OCI-LY7 (cell line): ENCODE measurements around the gene WRAP73. TPM values are rescaled to one million over a fixed set of nuclear protein-coding genes. Genes with fewer than 3 reads are reported as not detected.

Experiments
- BruUV-seq: library from RNA; stranded (reverse); fragments of 400-500 nt; replicated peaks from 2 replicates; lab custom pipeline; 2021; lab: Mats Ljungman, UMichigan
- CTCF ChIA-PET: fragments of 300-600 bp; sonication (Branson Sonifier 250); formaldehyde crosslinking; loops from one replicate; lab custom pipeline; 2022; ENCODE audit warnings: antibody characterized with exemption; ENCODE audit not compliant: unreplicated experiment; lab: Charles Lee
- POLR2A ChIA-PET: fragments of 300-600 bp; sonication (Branson Sonifier 250); formaldehyde crosslinking; loops from one replicate; lab custom pipeline; 2022; ENCODE audit warnings: antibody characterized with exemption; lab: Charles Lee
- DNase-seq: peaks from one replicate; pipeline ENCODE4 v3.0.0-alpha.2; 2015; ENCODE audit warnings: low spot score
- H2AFZ ChIP-seq: fragments of 200-600 bp; sonication (generic), shearing (Covaris generic); 2 replicates; pipeline ENCODE4 v1.6.1; 2014; ENCODE audit warnings: mild to moderate bottlenecking, antibody characterized with exemption, low read length, moderate library complexity
- H3K27ac ChIP-seq: fragments of 200-600 bp; sonication (generic); 2 replicates; pipeline ENCODE4 v1.5.1; 2014; ENCODE audit warnings: mixed run types, low read depth, mild to moderate bottlenecking, moderate library complexity, low read length, inconsistent platforms; ENCODE audit not compliant: poor library complexity, severe bottlenecking
- H3K36me3 ChIP-seq: fragments of 200-600 bp; sonication (generic); 2 replicates; pipeline ENCODE4 v1.6.1; 2014; ENCODE audit warnings: mild to moderate bottlenecking, antibody characterized with exemption, low read length, moderate library complexity, mixed read lengths; ENCODE audit not compliant: insufficient read depth
- H3K4me1 ChIP-seq: fragments of 200-600 bp; sonication (generic); 2 replicates; pipeline ENCODE4 v1.5.1; 2014; ENCODE audit warnings: mild to moderate bottlenecking, low read length; ENCODE audit not compliant: insufficient read depth, poor library complexity, severe bottlenecking
- H3K4me2 ChIP-seq: fragments of 200-600 bp; sonication (generic); 2 replicates; pipeline ENCODE4 v1.6.1; 2014; ENCODE audit warnings: mild to moderate bottlenecking, low read length
- H3K4me3 ChIP-seq: fragments of 200-600 bp; sonication (generic); 2 replicates; pipeline ENCODE4 v1.5.1; 2014; ENCODE audit warnings: mild to moderate bottlenecking, low read depth, low read length; ENCODE audit not compliant: poor library complexity, severe bottlenecking
- H3K79me2 ChIP-seq: fragments of 200-600 bp; sonication (generic); 2 replicates; pipeline ENCODE4 v1.6.1; 2016; ENCODE audit warnings: low read depth, mild to moderate bottlenecking, low read length, moderate library complexity, mixed read lengths; ENCODE audit not compliant: insufficient read depth
- H3K9me2 ChIP-seq: fragments of 200-600 bp; sonication (generic); 2 replicates; pipeline ENCODE4 v1.6.1; 2016; ENCODE audit warnings: mild to moderate bottlenecking, low read length, mixed read lengths; ENCODE audit not compliant: insufficient read depth
- H3K9me3 ChIP-seq: fragments of 200-600 bp; sonication (generic); 2 replicates; pipeline ENCODE4 v1.6.1; 2014; ENCODE audit warnings: mild to moderate bottlenecking, mixed run types, low read length, mixed read lengths
- H4K20me1 ChIP-seq: fragments of 200-600 bp; sonication (generic); 2 replicates; pipeline ENCODE4 v1.6.1; 2014; ENCODE audit warnings: mild to moderate bottlenecking, antibody characterized with exemption, low read length, moderate library complexity, mixed read lengths; ENCODE audit not compliant: insufficient read depth
- CTCF ChIP-seq: fragments of 200-600 bp; sonication (generic); conservative IDR thresholded peaks from 2 replicates; pipeline ENCODE4 v1.5.1; 2014; ENCODE audit warnings: mild to moderate bottlenecking, antibody characterized with exemption, low read length, moderate library complexity, mixed read lengths
- EZH2phosphoT487 ChIP-seq: fragments of 200-600 bp; sonication (generic); IDR thresholded peaks from 2 replicates; pipeline ENCODE4 v1.6.1; 2018; ENCODE audit warnings: low read depth, borderline replicate concordance, mild to moderate bottlenecking, mixed run types, antibody characterized with exemption, low read length, moderate library complexity, mixed read lengths
- intact Hi-C: fragments of 100-400 bp; cut with micrococcal nuclease; formaldehyde crosslinking; loops from one replicate; pipeline ENCODE4 v1.10.0; 2022; ENCODE audit not compliant: unreplicated experiment
- total RNA-seq, 2 experiments: library from RNA; depleted of rRNA in 1 of 2; stranded (reverse); fragments of >200 nt in 1 of 2; shearing (Covaris generic) in 1 of 2; gene quantifications; 2 replicates each; pipeline ENCODE4 v1.2.3, GENCODE V29; 2014 to 2022

The WRAP73 gene
- total RNA-seq, 2 experiments from 2014 or later, result 34.7 to 40.0 TPM

- H3K9me3 ChIP-seq, result 0 out of 2 replicates have a peak, but pooled peaks cover 2% of the 10 kb centered on the region
- intact Hi-C loops, result no loop called here
- no peak overlapping the region for H2AFZ ChIP-seq
- H3K36me3 ChIP-seq, result no peaks in the 10 kb centered on the region
- no peak overlapping the region for H3K4me3 ChIP-seq
- H3K9me2 ChIP-seq, result no peaks in the 10 kb centered on the region
- BruUV-seq, result no TSS peak
- CTCF ChIA-PET, result no interaction called here
- no peak overlapping the region for H3K4me2 ChIP-seq
- DNase-seq, result no peak
- no peaks in the 10 kb centered on the region for H4K20me1 ChIP-seq
- H3K27ac ChIP-seq, result no peak overlapping the region
- TF ChIP-seq EZH2phosphoT487 (no peak), CTCF (no peak)
- POLR2A ChIA-PET, result no interaction called here
- H3K4me1 ChIP-seq, result no peaks in the 10 kb centered on the region
- H3K79me2 ChIP-seq, result no peaks in the 10 kb centered on the region
These were observed 68.4 kb downstream of the WRAP73 start for GRCh38 chr1:3581296-3582036.

Other genes starting within 250 kb of the WRAP73 start
- not detected in 2 replicates for gene ARHGEF16, start 195.4 kb downstream of the WRAP73 start, total RNA-seq (2014; rRNA removed; shearing (Covaris generic))
- gene ARHGEF16, start 195.4 kb downstream of the WRAP73 start, total RNA-seq (2022), result not detected in 2 replicates
- gene MEGF6, start 38.6 kb downstream of the WRAP73 start, total RNA-seq (2014; rRNA removed; shearing (Covaris generic)), result 0.10 and 0.32 TPM in 2 replicates
- 0.15 and 0.17 TPM in 2 replicates for gene MEGF6, start 38.6 kb downstream of the WRAP73 start, total RNA-seq (2022)
- 3.1 and 3.6 TPM in 2 replicates for gene TPRG1L, start 25.1 kb downstream of the WRAP73 start, total RNA-seq (2014; rRNA removed; shearing (Covaris generic))
- 6.8 and 7.4 TPM in 2 replicates for gene TPRG1L, start 25.1 kb downstream of the WRAP73 start, total RNA-seq (2022)
- 0.05 TPM in 1 of 2 replicates, not detected in the other for gene TP73, start 2.4 kb upstream of the WRAP73 start, total RNA-seq (2014; rRNA removed; shearing (Covaris generic))
- 0.37 and 0.48 TPM in 2 replicates for gene TP73, start 2.4 kb upstream of the WRAP73 start, total RNA-seq (2022)
- gene CCDC27, start 102.3 kb upstream of the WRAP73 start, total RNA-seq (2014; rRNA removed; shearing (Covaris generic)), result not detected in 2 replicates
- not detected in 2 replicates for gene CCDC27, start 102.3 kb upstream of the WRAP73 start, total RNA-seq (2022)
- gene SMIM1, start 122.6 kb upstream of the WRAP73 start, total RNA-seq (2014; rRNA removed; shearing (Covaris generic)), result 3.8 and 7.1 TPM in 2 replicates
- gene SMIM1, start 122.6 kb upstream of the WRAP73 start, total RNA-seq (2022), result 3.9 and 4.3 TPM in 2 replicates
- 34.0 and 36.4 TPM in 2 replicates for gene LRRC47, start 146.4 kb upstream of the WRAP73 start, total RNA-seq (2014; rRNA removed; shearing (Covaris generic))
- gene LRRC47, start 146.4 kb upstream of the WRAP73 start, total RNA-seq (2022), result 49.1 and 57.6 TPM in 2 replicates
- gene CEP104, start 207.1 kb upstream of the WRAP73 start, total RNA-seq (2014; rRNA removed; shearing (Covaris generic)), result 26.8 and 36.5 TPM in 2 replicates
- 71.0 and 71.7 TPM in 2 replicates for gene CEP104, start 207.1 kb upstream of the WRAP73 start, total RNA-seq (2022)
- gene DFFB, start 207.4 kb upstream of the WRAP73 start, total RNA-seq (2014; rRNA removed; shearing (Covaris generic)), result 15.2 and 21.6 TPM in 2 replicates
- 16.0 and 17.9 TPM in 2 replicates for gene DFFB, start 207.4 kb upstream of the WRAP73 start, total RNA-seq (2022)